Upper lobe of left lung (tissue), 6 donors: ENCODE measurements around the gene GATB. TPM values are rescaled to one million over a fixed set of nuclear protein-coding genes. Genes with fewer than 3 reads are reported as not detected.

ENCODE experiments used
- ATAC-seq, 2 donors: fragments of 200-7000 bp; cut with Tn5 transposase; one replicate each; pipeline ENCODE4 v1.9.1; 2022; ENCODE audit warnings: mild to moderate bottlenecking in 2 of 2, moderate library complexity in 2 of 2; ENCODE audit not compliant: low FRiP score in 2 of 2
- DNase-seq, 2 donors: peaks; one replicate each; pipeline ENCODE4 v3.0.0-alpha.2; 2019 to 2020
- H3K27ac ChIP-seq, 4 donors: fragments of 200-600 bp; sonication (generic); one replicate each; pipeline ENCODE4 v1.5.1; 2016 to 2019
- H3K27me3 ChIP-seq, 4 donors: fragments of 200-600 bp; sonication (generic); one replicate each; pipeline ENCODE4 v1.5.1; 2017 to 2019
- H3K36me3 ChIP-seq, 4 donors: fragments of 200-600 bp; sonication (generic); one replicate each; pipeline ENCODE4 v1.5.1; 2016 to 2019
- H3K4me1 ChIP-seq, 4 donors: fragments of 200-600 bp; sonication (generic); one replicate each; pipeline ENCODE4 v1.5.1; 2018 to 2019
- H3K4me3 ChIP-seq, 4 donors: fragments of 200-600 bp; sonication (generic); one replicate each; pipeline ENCODE4 v1.5.1; 2017 to 2019; ENCODE audit warnings: mild to moderate bottlenecking in 2 of 4, moderate library complexity in 1 of 4
- H3K9me3 ChIP-seq, 4 donors: fragments of 200-600 bp; sonication (generic); one replicate each; pipeline ENCODE4 v1.5.1; 2018 to 2019
- EP300 ChIP-seq, 4 donors: sonication (generic); formaldehyde crosslinking; IDR thresholded peaks; one replicate each; pipeline ENCODE4 v1.5.1; 2017; ENCODE audit warnings: antibody characterized with exemption in 4 of 4, control low read depth in 2 of 4
- POLR2A ChIP-seq, 4 donors: fragments of 450-650 bp; IDR thresholded peaks; one replicate each; pipeline ENCODE4 v1.5.1; 2016 to 2017; ENCODE audit warnings: antibody characterized with exemption in 4 of 4, mild to moderate bottlenecking in 2 of 4
- POLR2AphosphoS5 ChIP-seq, 2 donors: sonication (generic); formaldehyde crosslinking; IDR thresholded peaks; one replicate each; pipeline ENCODE4 v1.5.1; 2017; ENCODE audit warnings: antibody characterized with exemption in 2 of 2
- WGBS, 2 donors: methylation state at CpG; one replicate each; pipeline ENCODE4 v1.1.5; 2017 to 2018; 5-methylcytosine and 5-hydroxymethylcytosine counted together
- total RNA-seq, 6 donors: library from RNA; depleted of rRNA in 4 of 6; stranded (reverse); fragments of >200 nt in 4 of 6; gene quantifications; one replicate each; pipeline versions ENCODE4 v1.1.0 to v1.2.1, GENCODE V29; 2016 to 2021
- TF ChIP-seq, protein P1 (sequence below), 6 experiments: fragments of 450-650 bp in 4 of 6; fragments of 200-600 bp in 2 of 6; sonication (generic) in 2 of 6; IDR thresholded peaks; one replicate each; pipeline ENCODE4 v1.5.1; 2016 to 2019; ENCODE audit warnings: antibody characterized with exemption in 6 of 6
- donor health status: DM: no; HTN: no; CAD: no; lungs with moderate emphysema.
- donor health status: DM: no; HTN: yes; CAD: no; lungs with severe emphysema.

Gene GATB
- 10 to 100 TPM; 13.1 to 21.9 (median 14.5) TPM for total RNA-seq

DNA sequence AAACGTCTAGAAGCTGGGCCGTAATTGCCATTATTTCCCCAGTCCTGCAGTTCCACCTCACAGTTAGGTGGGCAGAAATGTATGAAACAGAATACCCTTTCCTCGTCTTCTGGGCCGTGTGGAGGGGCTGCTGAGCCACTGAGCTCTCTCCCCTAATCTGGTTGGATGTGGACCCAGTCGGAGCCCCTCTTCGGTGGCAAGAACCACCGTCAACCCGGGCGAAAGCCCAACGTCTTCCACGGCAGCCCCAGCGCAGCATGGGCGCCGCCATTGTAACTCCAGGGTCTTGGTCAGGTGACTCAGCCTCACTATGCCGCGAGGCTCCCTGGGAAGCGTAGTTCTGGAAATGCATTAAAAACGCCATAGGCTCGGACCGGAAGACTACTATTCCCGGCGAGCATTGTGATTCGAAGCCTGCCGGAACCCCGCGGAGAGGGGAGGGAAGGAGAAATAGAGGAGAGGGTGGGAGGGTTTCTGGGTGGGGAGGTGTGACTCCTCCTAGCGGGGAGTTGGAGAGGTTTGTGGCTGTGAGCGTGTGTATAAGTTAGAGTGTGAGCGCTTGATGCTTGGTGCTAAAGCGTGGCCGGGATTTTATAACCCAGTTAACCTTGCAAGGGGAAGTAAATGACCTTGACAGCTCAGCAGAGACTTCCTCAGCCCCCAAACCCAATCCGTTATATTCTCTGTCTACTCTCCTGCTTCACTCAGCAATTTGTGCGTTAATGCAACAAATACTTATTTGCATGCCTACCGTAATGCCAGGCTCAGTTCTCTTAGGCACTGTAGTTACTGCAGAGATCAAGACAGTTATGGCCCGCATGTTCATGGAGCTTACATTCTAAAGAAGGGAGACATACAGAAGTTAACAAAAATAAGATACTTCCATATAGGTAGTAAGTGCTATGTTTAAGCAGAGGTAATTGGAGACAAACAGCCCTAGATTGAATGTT is at the start of gene GATB:
Gene GATB (minus strand): TSS at position 296 of the 950 bp plus-strand sequence. CDS start 25 bp downstream, at position 271.
- 5 to 8% methylated on average over 25 to 35 of the region's 35 CpGs for WGBS, 2 donors
- peak within 1 kb of the TSS; percentile 74 to 87 (median 84) for H3K4me3 ChIP-seq
- DNase-seq: peak; percentile 87 to 96
- peaks cover 5 to 14% (median 10%) of the 10 kb centered on the region in 4 donors for H3K4me1 ChIP-seq
- peak in 1 of 4 donors; percentile 12 for TF ChIP-seq EP300 (IDR thresholded peaks at IDR 0.05)
- TF ChIP-seq POLR2A (IDR thresholded peaks at IDR 0.05): peak in 2 of 4 donors; percentile 65 to 69
- TF ChIP-seq POLR2AphosphoS5 (IDR thresholded peaks at IDR 0.05): peak; percentile 75 to 83
- TF ChIP-seq, protein P1, sequence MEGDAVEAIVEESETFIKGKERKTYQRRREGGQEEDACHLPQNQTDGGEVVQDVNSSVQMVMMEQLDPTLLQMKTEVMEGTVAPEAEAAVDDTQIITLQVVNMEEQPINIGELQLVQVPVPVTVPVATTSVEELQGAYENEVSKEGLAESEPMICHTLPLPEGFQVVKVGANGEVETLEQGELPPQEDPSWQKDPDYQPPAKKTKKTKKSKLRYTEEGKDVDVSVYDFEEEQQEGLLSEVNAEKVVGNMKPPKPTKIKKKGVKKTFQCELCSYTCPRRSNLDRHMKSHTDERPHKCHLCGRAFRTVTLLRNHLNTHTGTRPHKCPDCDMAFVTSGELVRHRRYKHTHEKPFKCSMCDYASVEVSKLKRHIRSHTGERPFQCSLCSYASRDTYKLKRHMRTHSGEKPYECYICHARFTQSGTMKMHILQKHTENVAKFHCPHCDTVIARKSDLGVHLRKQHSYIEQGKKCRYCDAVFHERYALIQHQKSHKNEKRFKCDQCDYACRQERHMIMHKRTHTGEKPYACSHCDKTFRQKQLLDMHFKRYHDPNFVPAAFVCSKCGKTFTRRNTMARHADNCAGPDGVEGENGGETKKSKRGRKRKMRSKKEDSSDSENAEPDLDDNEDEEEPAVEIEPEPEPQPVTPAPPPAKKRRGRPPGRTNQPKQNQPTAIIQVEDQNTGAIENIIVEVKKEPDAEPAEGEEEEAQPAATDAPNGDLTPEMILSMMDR (IDR thresholded peaks at IDR 0.05): peak in 5 of 6 experiments; percentile 14 to 44 (median 32)
- H3K36me3 ChIP-seq: peaks cover 0 to 15% (median 4%) of the 10 kb centered on the region in 4 donors
- no peaks in the 10 kb centered on the region for H3K9me3 ChIP-seq
- peak within 1 kb of the TSS; percentile 62 to 82 (median 68) for H3K27ac ChIP-seq
- no peaks in the 10 kb centered on the region for H3K27me3 ChIP-seq
- peak; percentile 99 to 100 for ATAC-seq

- H3K36me3 ChIP-seq: no peaks in the 10 kb centered on the region
- no peak overlapping the region for H3K27ac ChIP-seq
- H3K9me3 ChIP-seq: no peaks in the 10 kb centered on the region
- 84 to 88% methylated on average over 4 of the region's 4 CpGs for WGBS, 2 donors
- DNase-seq: no peak
- no peak overlapping the region for H3K4me3 ChIP-seq
- TF ChIP-seq POLR2AphosphoS5 (IDR thresholded peaks at IDR 0.05) (no peak), POLR2A (IDR thresholded peaks at IDR 0.05) (no peak), EP300 (IDR thresholded peaks at IDR 0.05) (no peak)
- TF ChIP-seq, protein P1 (IDR thresholded peaks at IDR 0.05): no peak
- no peaks in the 10 kb centered on the region for H3K4me1 ChIP-seq
- ATAC-seq: no peak
- H3K27me3 ChIP-seq: no peaks in the 10 kb centered on the region
These were observed 49.7 kb upstream of the GATB start for GRCh38 chr4:151810476-151810875.

GRCh38 chr4:151809716-151810115 is 48.9 kb upstream of the GATB start:
- no peak overlapping the region for H3K27ac ChIP-seq
- H3K9me3 ChIP-seq: no peaks in the 10 kb centered on the region
- H3K36me3 ChIP-seq: no peaks in the 10 kb centered on the region
- H3K4me3 ChIP-seq: no peak overlapping the region
- DNase-seq: no peak
- 95 to 96% methylated on average over 6 of the region's 6 CpGs for WGBS, 2 donors
- H3K27me3 ChIP-seq: no peaks in the 10 kb centered on the region
- ATAC-seq: no peak
- TF ChIP-seq EP300 (IDR thresholded peaks at IDR 0.05) (no peak), POLR2AphosphoS5 (IDR thresholded peaks at IDR 0.05) (no peak), POLR2A (IDR thresholded peaks at IDR 0.05) (no peak)
- TF ChIP-seq, protein P1 (IDR thresholded peaks at IDR 0.05): no peak
- H3K4me1 ChIP-seq: no peaks in the 10 kb centered on the region

- 92 to 95% methylated on average over 4 of the region's 4 CpGs for WGBS, 2 donors
- no peaks in the 10 kb centered on the region for H3K4me1 ChIP-seq
- H3K27me3 ChIP-seq: no peaks in the 10 kb centered on the region
- H3K36me3 ChIP-seq: no peaks in the 10 kb centered on the region
- DNase-seq (no peak), ATAC-seq (no peak)
- no peaks in the 10 kb centered on the region for H3K9me3 ChIP-seq
- no peak overlapping the region for H3K4me3 ChIP-seq
- TF ChIP-seq, protein P1 (IDR thresholded peaks at IDR 0.05): no peak
- TF ChIP-seq POLR2AphosphoS5 (IDR thresholded peaks at IDR 0.05) (no peak), EP300 (IDR thresholded peaks at IDR 0.05) (no peak), POLR2A (IDR thresholded peaks at IDR 0.05) (no peak)
- no peak overlapping the region for H3K27ac ChIP-seq
These were observed 47.7 kb upstream of the GATB start for GRCh38 chr4:151808542-151808941.
